ENCODE results near the gene AIPL1. TPM values are rescaled to one million over a fixed set of nuclear protein-coding genes. Genes with fewer than 3 reads are reported as not detected.

The AIPL1 gene
- total RNA-seq, 1 experiment from 2014 or later, result not detected

DNA sequence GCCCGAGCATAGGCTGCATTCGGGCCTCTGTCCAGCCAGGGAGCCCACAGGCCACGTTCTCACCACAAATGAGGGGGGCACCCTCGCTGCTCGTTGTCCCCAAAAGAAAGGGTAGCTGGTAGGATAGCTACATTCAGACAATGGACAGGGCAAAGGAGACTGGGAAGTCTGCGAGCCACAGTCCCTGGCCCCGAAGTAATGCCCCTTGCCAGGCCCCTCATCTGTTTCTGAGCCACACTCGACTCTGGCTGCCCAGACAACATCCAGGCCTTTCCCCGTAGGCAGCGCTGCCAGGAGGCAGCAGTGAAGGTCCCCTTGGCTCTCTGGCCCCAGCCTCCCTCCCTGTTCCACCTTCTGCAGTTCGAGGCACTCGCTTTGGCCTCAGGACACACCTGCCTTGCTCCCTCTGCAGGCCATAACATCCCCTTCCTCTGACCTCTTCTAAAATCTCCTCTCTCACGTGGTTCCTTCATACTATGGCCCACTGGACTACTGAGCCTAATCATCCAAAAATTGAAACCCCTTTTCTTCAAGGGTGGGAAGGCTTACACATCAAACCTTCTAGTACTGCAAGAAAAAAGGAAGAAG lies 12.2 kb downstream of the AIPL1 start:
- Histone ChIP-seq H3K36me3 (ENCODE audit: insufficient read depth, low read length) (no peaks in the 10 kb centered on the region), H2AFZ (ENCODE audit: low read length) (no peak overlapping the region), H4K20me1 (ENCODE audit: insufficient read depth, low read depth, low read length) (no peaks in the 10 kb centered on the region), H3K27ac (ENCODE audit: low read length) (no peak overlapping the region), H3K4me1 (ENCODE audit: low read length) (no peaks in the 10 kb centered on the region), H3K9me3 (ENCODE audit: low read length) (no peaks in the 10 kb centered on the region), H3K9ac (ENCODE audit: low read length) (no peak overlapping the region), H3K27me3 (ENCODE audit: low read length) (no peaks in the 10 kb centered on the region), H3K79me2 (ENCODE audit: low read length) (no peaks in the 10 kb centered on the region), H3K4me3 (ENCODE audit: low read length) (no peak overlapping the region), H3K9me2 (replicated peaks; ENCODE audit: insufficient read depth, low read length) (no peaks in the 10 kb centered on the region), H3K4me2 (ENCODE audit: low read depth, low read length, poor library complexity, severe bottlenecking) (no peak overlapping the region)
- no peak for DNase-seq

DNA sequence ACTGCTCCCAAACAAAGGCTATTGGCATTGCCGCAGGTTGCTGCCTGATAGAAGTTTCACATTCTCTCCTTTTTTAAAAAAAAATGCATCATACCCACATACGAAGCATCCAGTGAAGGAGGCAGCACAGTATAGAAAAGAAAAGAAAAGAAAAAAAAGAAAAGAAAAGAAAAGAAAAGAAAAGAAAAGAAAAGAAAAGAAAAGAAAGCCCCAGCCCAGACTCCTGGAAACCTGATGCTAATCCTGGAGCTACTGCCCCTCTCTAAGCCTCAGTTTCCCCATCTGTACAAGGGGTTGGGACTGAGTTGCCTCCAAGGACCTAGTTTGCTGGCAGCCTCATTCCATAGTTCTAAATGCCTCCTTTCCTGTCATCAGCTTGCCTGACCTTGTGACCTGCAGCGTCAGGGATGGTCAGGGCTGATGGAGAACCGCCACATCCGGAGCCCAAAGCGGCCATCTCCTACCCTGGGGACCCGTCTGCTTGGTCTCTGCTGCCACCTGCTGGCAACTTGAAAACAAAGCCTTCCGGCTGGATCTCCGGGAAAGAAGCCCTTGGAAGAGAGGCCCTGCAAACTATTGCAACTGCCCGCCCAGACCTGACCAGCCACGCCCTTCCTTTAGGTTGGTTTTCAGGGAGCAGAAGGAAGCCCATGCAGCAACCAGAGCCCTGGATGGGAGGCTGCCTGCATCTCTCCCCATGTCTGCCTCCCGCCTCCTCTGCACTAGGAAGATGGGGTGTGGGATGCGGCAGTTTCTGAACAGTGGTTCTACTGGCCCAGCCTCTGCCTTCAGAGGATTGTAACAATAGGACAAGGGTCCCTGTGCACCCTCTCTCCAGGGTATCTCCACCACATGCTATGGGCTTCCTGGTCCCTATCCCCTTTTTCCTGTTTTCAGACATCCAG lies 13.0 kb downstream of the AIPL1 start:
- no peak overlapping the region for H3K4me2 ChIP-seq (ENCODE audit: low read depth, low read length, poor library complexity, severe bottlenecking)
- peak; percentile 89 for DNase-seq
- H3K4me1 ChIP-seq (ENCODE audit: low read length), result no peaks in the 10 kb centered on the region
- no peaks in the 10 kb centered on the region for H4K20me1 ChIP-seq (ENCODE audit: insufficient read depth, low read depth, low read length)
- no peak overlapping the region for H2AFZ ChIP-seq (ENCODE audit: low read length)
- no peaks in the 10 kb centered on the region for H3K27me3 ChIP-seq (ENCODE audit: low read length)
- no peaks in the 10 kb centered on the region for H3K79me2 ChIP-seq (ENCODE audit: low read length)
- H3K9ac ChIP-seq (ENCODE audit: low read length), result no peak overlapping the region
- H3K9me3 ChIP-seq (ENCODE audit: low read length), result no peaks in the 10 kb centered on the region
- H3K36me3 ChIP-seq (ENCODE audit: insufficient read depth, low read length), result no peaks in the 10 kb centered on the region
- H3K9me2 ChIP-seq (replicated peaks; ENCODE audit: insufficient read depth, low read length), result no peaks in the 10 kb centered on the region
- no peak overlapping the region for H3K27ac ChIP-seq (ENCODE audit: low read length)
- H3K4me3 ChIP-seq (ENCODE audit: low read length), result no peak overlapping the region

DNA sequence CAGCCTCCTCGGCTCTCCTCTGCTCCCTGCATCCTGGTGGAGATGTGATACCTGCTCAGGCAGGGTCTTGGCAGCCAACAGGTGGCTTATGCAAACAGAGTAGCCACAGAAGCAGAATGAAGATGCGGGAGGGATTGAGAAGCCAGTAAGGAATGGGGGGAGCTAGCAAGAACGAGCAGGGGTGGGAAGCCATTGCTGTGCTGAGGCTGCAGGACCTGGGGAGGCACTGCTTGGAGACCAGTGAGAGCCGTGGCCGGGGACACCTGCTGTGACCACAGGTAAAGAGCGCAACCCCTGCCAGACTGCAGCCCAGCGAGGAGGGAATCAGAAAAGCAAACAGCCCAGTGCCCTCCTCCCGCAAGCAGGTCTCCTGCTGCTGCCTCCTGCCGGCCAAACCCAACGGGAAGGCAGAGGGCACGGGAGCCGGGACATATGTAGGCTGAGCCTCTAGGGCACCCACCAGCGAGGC lies 14.7 kb downstream of the AIPL1 start:
- no peak overlapping the region for H3K9ac ChIP-seq (ENCODE audit: low read length)
- H3K4me2 ChIP-seq (ENCODE audit: low read depth, low read length, poor library complexity, severe bottlenecking), result no peak overlapping the region
- H3K27me3 ChIP-seq (ENCODE audit: low read length), result no peaks in the 10 kb centered on the region
- no peak overlapping the region for H3K27ac ChIP-seq (ENCODE audit: low read length)
- no peaks in the 10 kb centered on the region for H3K79me2 ChIP-seq (ENCODE audit: low read length)
- no peaks in the 10 kb centered on the region for H3K4me1 ChIP-seq (ENCODE audit: low read length)
- H2AFZ ChIP-seq (ENCODE audit: low read length), result no peak overlapping the region
- no peaks in the 10 kb centered on the region for H3K9me3 ChIP-seq (ENCODE audit: low read length)
- H3K4me3 ChIP-seq (ENCODE audit: low read length), result no peak overlapping the region
- no peaks in the 10 kb centered on the region for H3K9me2 ChIP-seq (replicated peaks; ENCODE audit: insufficient read depth, low read length)
- no peaks in the 10 kb centered on the region for H3K36me3 ChIP-seq (ENCODE audit: insufficient read depth, low read length)
- no peaks in the 10 kb centered on the region for H4K20me1 ChIP-seq (ENCODE audit: insufficient read depth, low read depth, low read length)
- peak; percentile 47 for DNase-seq

DNA sequence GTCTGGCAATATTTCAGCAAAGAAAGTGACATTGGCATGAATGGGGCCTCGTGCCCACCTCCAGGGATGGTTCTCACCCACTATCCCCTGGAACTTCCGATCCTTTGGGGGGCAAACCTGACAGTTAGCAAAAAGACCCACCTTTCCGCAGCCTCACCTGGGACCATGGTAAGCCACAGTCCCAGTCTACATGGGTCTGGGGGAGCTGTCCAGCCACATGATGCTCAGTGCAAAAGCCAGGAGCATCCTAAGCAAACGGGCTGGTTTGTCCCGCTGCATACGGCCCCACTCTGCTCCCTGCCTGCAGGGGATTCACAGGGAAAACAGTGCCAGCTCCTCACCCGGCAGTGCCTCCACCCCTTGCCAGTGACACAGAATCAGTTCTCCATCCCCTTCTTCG lies 19.3 kb downstream of the AIPL1 start:
- no peak for DNase-seq
- H3K79me2 ChIP-seq (ENCODE audit: low read length), result no peaks in the 10 kb centered on the region
- H4K20me1 ChIP-seq (ENCODE audit: insufficient read depth, low read depth, low read length), result no peaks in the 10 kb centered on the region
- no peak overlapping the region for H2AFZ ChIP-seq (ENCODE audit: low read length)
- H3K27me3 ChIP-seq (ENCODE audit: low read length), result no peaks in the 10 kb centered on the region
- no peaks in the 10 kb centered on the region for H3K36me3 ChIP-seq (ENCODE audit: insufficient read depth, low read length)
- H3K9me3 ChIP-seq (ENCODE audit: low read length), result no peaks in the 10 kb centered on the region
- no peaks in the 10 kb centered on the region for H3K4me1 ChIP-seq (ENCODE audit: low read length)
- no peak overlapping the region for H3K4me3 ChIP-seq (ENCODE audit: low read length)
- H3K9me2 ChIP-seq (replicated peaks; ENCODE audit: insufficient read depth, low read length), result no peaks in the 10 kb centered on the region
- no peak overlapping the region for H3K27ac ChIP-seq (ENCODE audit: low read length)
- no peak overlapping the region for H3K9ac ChIP-seq (ENCODE audit: low read length)
- no peak overlapping the region for H3K4me2 ChIP-seq (ENCODE audit: low read depth, low read length, poor library complexity, severe bottlenecking)

GRCh38 chr17:6413065-6413464 lies 21.9 kb downstream of the AIPL1 start:
- Histone ChIP-seq H3K4me3 (ENCODE audit: low read length) (no peak overlapping the region), H3K4me2 (ENCODE audit: low read depth, low read length, poor library complexity, severe bottlenecking) (no peak overlapping the region), H3K4me1 (ENCODE audit: low read length) (no peaks in the 10 kb centered on the region), H2AFZ (ENCODE audit: low read length) (no peak overlapping the region), H4K20me1 (ENCODE audit: insufficient read depth, low read depth, low read length) (no peaks in the 10 kb centered on the region), H3K9me2 (replicated peaks; ENCODE audit: insufficient read depth, low read length) (no peaks in the 10 kb centered on the region), H3K9ac (ENCODE audit: low read length) (no peak overlapping the region), H3K27me3 (ENCODE audit: low read length) (no peaks in the 10 kb centered on the region), H3K79me2 (ENCODE audit: low read length) (no peaks in the 10 kb centered on the region), H3K27ac (ENCODE audit: low read length) (no peak overlapping the region), H3K36me3 (ENCODE audit: insufficient read depth, low read length) (no peaks in the 10 kb centered on the region), H3K9me3 (ENCODE audit: low read length) (no peaks in the 10 kb centered on the region)
- peak; percentile 84 for DNase-seq

DNA sequence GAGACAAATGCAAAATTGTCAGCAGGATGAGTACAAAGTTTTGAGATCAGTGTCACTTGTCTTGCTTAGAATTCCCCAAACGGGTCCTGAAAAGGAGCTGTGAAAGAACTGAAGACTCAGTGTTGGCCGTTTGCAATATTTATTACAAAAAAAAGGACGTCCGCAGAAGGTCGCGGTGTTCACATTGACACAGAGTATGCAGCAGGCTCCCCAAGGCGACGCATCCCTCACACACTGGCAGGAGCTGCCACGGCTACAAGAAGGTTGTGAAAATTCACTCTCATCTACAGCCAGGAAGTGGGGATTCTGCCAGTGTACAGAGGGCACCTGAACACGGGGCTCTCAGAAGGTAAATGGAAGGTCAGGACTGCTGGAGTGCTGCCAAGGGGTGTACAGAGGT lies 26.2 kb downstream of the AIPL1 start:
- Histone ChIP-seq H3K27me3 (ENCODE audit: low read length) (no peaks in the 10 kb centered on the region), H3K4me1 (ENCODE audit: low read length) (no peaks in the 10 kb centered on the region), H3K9me2 (replicated peaks; ENCODE audit: insufficient read depth, low read length) (no peaks in the 10 kb centered on the region), H3K27ac (ENCODE audit: low read length) (no peak overlapping the region), H3K79me2 (ENCODE audit: low read length) (no peaks in the 10 kb centered on the region), H2AFZ (ENCODE audit: low read length) (no peak overlapping the region), H3K9me3 (ENCODE audit: low read length) (no peaks in the 10 kb centered on the region), H3K4me2 (ENCODE audit: low read depth, low read length, poor library complexity, severe bottlenecking) (no peak overlapping the region), H3K36me3 (ENCODE audit: insufficient read depth, low read length) (no peaks in the 10 kb centered on the region), H3K4me3 (ENCODE audit: low read length) (no peak overlapping the region), H3K9ac (ENCODE audit: low read length) (no peak overlapping the region), H4K20me1 (ENCODE audit: insufficient read depth, low read depth, low read length) (no peaks in the 10 kb centered on the region)
- no peak for DNase-seq

DNA sequence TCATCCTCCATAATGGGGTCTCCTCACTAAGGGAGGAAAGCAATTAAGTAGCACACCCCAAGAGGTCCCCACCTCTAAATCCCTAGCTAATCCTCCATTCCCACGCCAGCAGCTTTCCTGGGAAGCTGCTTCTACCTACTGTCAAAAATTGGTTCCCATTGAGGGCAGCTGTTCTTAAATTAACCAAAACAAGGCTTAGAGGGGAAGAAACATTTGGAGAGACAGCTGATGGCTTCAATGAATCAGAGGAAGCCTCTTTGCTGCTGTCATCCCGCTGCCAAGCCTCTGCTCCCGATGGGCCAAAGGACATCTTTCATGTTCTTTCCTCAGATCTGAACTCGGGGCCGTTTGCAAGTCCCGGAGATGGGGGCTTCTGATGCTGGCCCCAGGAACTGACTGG lies 26.6 kb downstream of the AIPL1 start:
- no peaks in the 10 kb centered on the region for H3K4me1 ChIP-seq (ENCODE audit: low read length)
- H3K9me3 ChIP-seq (ENCODE audit: low read length), result no peaks in the 10 kb centered on the region
- H3K9me2 ChIP-seq (replicated peaks; ENCODE audit: insufficient read depth, low read length), result no peaks in the 10 kb centered on the region
- no peak overlapping the region for H3K4me3 ChIP-seq (ENCODE audit: low read length)
- no peak for DNase-seq
- no peaks in the 10 kb centered on the region for H3K36me3 ChIP-seq (ENCODE audit: insufficient read depth, low read length)
- H2AFZ ChIP-seq (ENCODE audit: low read length), result no peak overlapping the region
- H3K79me2 ChIP-seq (ENCODE audit: low read length), result no peaks in the 10 kb centered on the region
- no peak overlapping the region for H3K4me2 ChIP-seq (ENCODE audit: low read depth, low read length, poor library complexity, severe bottlenecking)
- H3K27ac ChIP-seq (ENCODE audit: low read length), result no peak overlapping the region
- H3K27me3 ChIP-seq (ENCODE audit: low read length), result no peaks in the 10 kb centered on the region
- H4K20me1 ChIP-seq (ENCODE audit: insufficient read depth, low read depth, low read length), result no peaks in the 10 kb centered on the region
- no peak overlapping the region for H3K9ac ChIP-seq (ENCODE audit: low read length)

GRCh38 chr17:6402258-6402657 lies 32.7 kb downstream of the AIPL1 start:
- Histone ChIP-seq H3K79me2 (ENCODE audit: low read length) (no peaks in the 10 kb centered on the region), H3K4me3 (ENCODE audit: low read length) (no peak overlapping the region), H3K9me2 (replicated peaks; ENCODE audit: insufficient read depth, low read length) (no peaks in the 10 kb centered on the region), H2AFZ (ENCODE audit: low read length) (no peak overlapping the region), H3K27ac (ENCODE audit: low read length) (no peak overlapping the region), H3K4me1 (ENCODE audit: low read length) (no peaks in the 10 kb centered on the region), H3K27me3 (ENCODE audit: low read length) (no peaks in the 10 kb centered on the region), H4K20me1 (ENCODE audit: insufficient read depth, low read depth, low read length) (no peaks in the 10 kb centered on the region), H3K36me3 (ENCODE audit: insufficient read depth, low read length) (no peaks in the 10 kb centered on the region), H3K4me2 (ENCODE audit: low read depth, low read length, poor library complexity, severe bottlenecking) (no peak overlapping the region), H3K9me3 (ENCODE audit: low read length) (no peaks in the 10 kb centered on the region), H3K9ac (ENCODE audit: low read length) (no peak overlapping the region)
- DNase-seq, result no peak
